H1 (cell line): ENCODE results near the gene RAET1L. TPM values are rescaled to one million over a fixed set of nuclear protein-coding genes. Genes with fewer than 3 reads are reported as not detected.

Experiments used
- CTCF ChIA-PET: fragments of 300-600 bp; sonication (Branson Sonifier 250); formaldehyde crosslinking; loops from one replicate; lab custom pipeline; 2021; ENCODE audit not compliant: partially characterized antibody; lab: Charles Lee
- POLR2A ChIA-PET: fragments of 300-600 bp; sonication (Branson Sonifier 250); formaldehyde crosslinking; loops from one replicate; lab custom pipeline; 2021; ENCODE audit warnings: inconsistent platforms; ENCODE audit not compliant: partially characterized antibody; lab: Charles Lee
- DNase-seq, 2 experiments: peaks; one replicate each; pipeline versions ENCODE4 v3.0.0 to v3.0.0-alpha.2; 2010 to 2022; ENCODE audit warnings: low spot score in 2 of 2, low read depth in 1 of 2, mixed read lengths in 1 of 2
- FAIRE-seq: peaks from 2 replicates; lab custom pipeline; 2011; peaks lifted over from hg19 to GRCh38; lab: Jason Lieb, UNC
- H2AFZ ChIP-seq: 2 replicates; pipeline ENCODE4 v1.8.1; 2012; ENCODE audit warnings: low read length, inconsistent platforms
- H2AK5ac ChIP-seq: 2 replicates; pipeline ENCODE4 v1.6.1; 2013; ENCODE audit warnings: low read depth, low read length
- H2BK120ac ChIP-seq: replicated peaks from 2 replicates; pipeline ENCODE3; 2013; ENCODE audit warnings: low read depth, low read length, inconsistent platforms
- H2BK12ac ChIP-seq: 2 replicates; pipeline ENCODE4 v1.6.1; 2013; ENCODE audit warnings: low read depth, low read length
- H2BK15ac ChIP-seq: 2 replicates; pipeline ENCODE4 v1.6.1; 2013; ENCODE audit warnings: low read length
- H2BK20ac ChIP-seq: 2 replicates; pipeline ENCODE4 v1.6.1; 2013; ENCODE audit warnings: low read length
- H2BK5ac ChIP-seq: 2 replicates; pipeline ENCODE4 v1.6.1; 2013; ENCODE audit warnings: low read depth, low read length
- H3K14ac ChIP-seq: 2 replicates; pipeline ENCODE4 v1.6.1; 2013; ENCODE audit warnings: inconsistent platforms; ENCODE audit not compliant: insufficient read length
- H3K18ac ChIP-seq: 2 replicates; pipeline ENCODE4 v1.6.1; 2013; ENCODE audit warnings: low read length; ENCODE audit errors: extremely low read depth
- H3K23ac ChIP-seq: 2 replicates; pipeline ENCODE4 v1.6.1; 2013; ENCODE audit warnings: inconsistent platforms; ENCODE audit not compliant: insufficient read length
- H3K23me2 ChIP-seq: 2 replicates; pipeline ENCODE4 v1.6.1; 2013; ENCODE audit warnings: low read depth, low read length
- H3K27ac ChIP-seq: 2 replicates; pipeline ENCODE4 v1.6.1; 2011; ENCODE audit warnings: low read depth, low read length, inconsistent platforms
- H3K27me3 ChIP-seq, 4 experiments: replicated peaks in 1 of 4; 1 replicate in 1 of 4; 2 replicates in 3 of 4; pipeline versions ENCODE4 v1.6.1 to v1.8.1; 2011 to 2013; ENCODE audit warnings: low read length in 3 of 4, mild to moderate bottlenecking in 3 of 4, inconsistent platforms in 2 of 4, mixed read lengths in 2 of 4, moderate library complexity in 1 of 4; ENCODE audit not compliant: control insufficient read depth in 3 of 4, insufficient read depth in 3 of 4; ENCODE audit errors: extremely low read depth in 1 of 4
- H3K36me3 ChIP-seq, 4 experiments: 2 replicates each; pipeline versions ENCODE4 v1.6.1 to v1.8.1; 2011 to 2013; ENCODE audit warnings: mild to moderate bottlenecking in 4 of 4, low read length in 3 of 4, moderate library complexity in 2 of 4, control low read depth in 1 of 4, inconsistent platforms in 1 of 4; ENCODE audit not compliant: insufficient read depth in 4 of 4, control insufficient read depth in 2 of 4
- H3K4ac ChIP-seq: replicated peaks from 2 replicates; pipeline ENCODE3; 2013; ENCODE audit warnings: low read length, low read depth, mixed read lengths, inconsistent platforms; ENCODE audit not compliant: insufficient read length
- H3K4me1 ChIP-seq, 4 experiments: replicated peaks in 1 of 4; 1 replicate in 1 of 4; 2 replicates in 3 of 4; pipeline versions ENCODE4 v1.6.1 to v1.8.1; 2011 to 2013; ENCODE audit warnings: low read length in 3 of 4, inconsistent platforms in 2 of 4, mixed read lengths in 1 of 4; ENCODE audit not compliant: insufficient read depth in 4 of 4, control insufficient read depth in 3 of 4
- H3K4me2 ChIP-seq, 2 experiments: 2 replicates each; pipeline versions ENCODE4 v1.6.1 to v1.8.1; 2011 to 2013; ENCODE audit warnings: low read depth in 2 of 2, low read length in 2 of 2, control low read depth in 1 of 2, inconsistent platforms in 1 of 2, mild to moderate bottlenecking in 1 of 2; ENCODE audit not compliant: insufficient read depth in 1 of 2
- H3K4me3 ChIP-seq, 4 experiments: fragments of 200-600, 300-600 bp in 1 of 4; sonication (generic), shearing (Covaris generic), sonication (Bioruptor Twin) in 1 of 4; 2 replicates each; pipeline versions ENCODE4 v1.5.1 to v1.8.1; 2011 to 2016; ENCODE audit warnings: low read length in 4 of 4, low read depth in 3 of 4, control low read depth in 2 of 4, inconsistent platforms in 2 of 4, mild to moderate bottlenecking in 2 of 4, mixed read lengths in 1 of 4, moderate library complexity in 1 of 4; ENCODE audit not compliant: insufficient read depth in 2 of 4; ENCODE audit errors: extremely low read depth in 1 of 4
- H3K56ac ChIP-seq: replicated peaks from 2 replicates; pipeline ENCODE3; 2013; ENCODE audit warnings: low read depth, mild to moderate bottlenecking, mixed read lengths, low read length, inconsistent platforms; ENCODE audit not compliant: insufficient read length
- H3K79me1 ChIP-seq: 2 replicates; pipeline ENCODE4 v1.6.1; 2013; ENCODE audit warnings: low read depth, low read length, control low read depth
- H3K79me2 ChIP-seq, 2 experiments: 2 replicates each; pipeline versions ENCODE4 v1.6.1 to v1.8.1; 2012 to 2013; ENCODE audit warnings: low read length in 2 of 2, mild to moderate bottlenecking in 2 of 2, inconsistent platforms in 1 of 2; ENCODE audit not compliant: insufficient read depth in 2 of 2, control insufficient read depth in 1 of 2
- H3K9ac ChIP-seq, 4 experiments: replicated peaks in 1 of 4; 1 replicate in 1 of 4; 2 replicates in 3 of 4; pipeline versions ENCODE4 v1.6.1 to v1.8.1; 2011 to 2013; ENCODE audit warnings: low read depth in 3 of 4, low read length in 3 of 4, control low read depth in 2 of 4, mild to moderate bottlenecking in 2 of 4, moderate library complexity in 2 of 4, inconsistent platforms in 1 of 4; ENCODE audit errors: extremely low read depth in 1 of 4
- H3K9me3 ChIP-seq, 2 experiments: 2 replicates each; pipeline versions ENCODE4 v1.6.1 to v1.8.1; 2012 to 2013; ENCODE audit warnings: mild to moderate bottlenecking in 2 of 2, moderate library complexity in 2 of 2, control low read depth in 1 of 2, inconsistent platforms in 1 of 2, low read depth in 1 of 2, low read length in 1 of 2, mixed read lengths in 1 of 2; ENCODE audit not compliant: insufficient read depth in 2 of 2
- H4K20me1 ChIP-seq, 2 experiments: replicated peaks in 1 of 2; 2 replicates each; pipeline versions ENCODE3 to v1.8.1; 2011 to 2013; ENCODE audit warnings: inconsistent platforms in 2 of 2, low read length in 2 of 2, mild to moderate bottlenecking in 1 of 2; ENCODE audit not compliant: insufficient read depth in 2 of 2, control insufficient read depth in 1 of 2
- H4K5ac ChIP-seq: 2 replicates; pipeline ENCODE4 v1.6.1; 2013; ENCODE audit warnings: low read length, low read depth, mixed read lengths, inconsistent platforms; ENCODE audit not compliant: insufficient read length
- H4K8ac ChIP-seq: 2 replicates; pipeline ENCODE4 v1.8.0; 2013; ENCODE audit warnings: mild to moderate bottlenecking, moderate library complexity, low read length, inconsistent platforms; ENCODE audit not compliant: insufficient read depth; ENCODE audit errors: extremely low read depth
- H4K91ac ChIP-seq: replicated peaks from 2 replicates; pipeline ENCODE3; 2013; ENCODE audit warnings: low read length, mixed read lengths, inconsistent platforms; ENCODE audit not compliant: insufficient read length
- ATF2 ChIP-seq: IDR thresholded peaks from 2 replicates; pipeline ENCODE4 v1.6.1; 2012; ENCODE audit warnings: low read length, inconsistent platforms
- BCL11A ChIP-seq, 2 experiments: IDR thresholded peaks; one replicate each; pipeline ENCODE4 v1.6.1; 2011; ENCODE audit warnings: low read depth in 2 of 2, low read length in 2 of 2, mild to moderate bottlenecking in 2 of 2
- HDAC2 ChIP-seq, 2 experiments: fragments of 300-600 bp in 1 of 2; sonication (generic) in 1 of 2; IDR thresholded peaks; 2 replicates each; pipeline ENCODE4 v1.6.1; 2011 to 2012; ENCODE audit warnings: low read depth in 2 of 2, low read length in 2 of 2, mild to moderate bottlenecking in 2 of 2, moderate library complexity in 2 of 2, borderline replicate concordance in 1 of 2, inconsistent platforms in 1 of 2
- KDM5A ChIP-seq: fragments of 200-600 bp; IDR thresholded peaks from 2 replicates; pipeline ENCODE4 v1.7.1; 2012; ENCODE audit warnings: mild to moderate bottlenecking, low read length, inconsistent platforms, mixed read lengths
- RBBP5 ChIP-seq: IDR thresholded peaks from 2 replicates; pipeline ENCODE4 v1.7.1; 2012; ENCODE audit warnings: low read depth, mild to moderate bottlenecking, inconsistent platforms, low read length, moderate library complexity, borderline replicate concordance
- SP2 ChIP-seq: IDR thresholded peaks from 2 replicates; pipeline ENCODE4 v1.6.1; 2012; ENCODE audit warnings: mild to moderate bottlenecking, low read length, inconsistent platforms
- SP4 ChIP-seq: IDR thresholded peaks from 2 replicates; pipeline ENCODE4 v1.6.1; 2012; ENCODE audit warnings: low read length, inconsistent platforms
- ZNF274 ChIP-seq: IDR thresholded peaks from 2 replicates; pipeline ENCODE4 v1.7.0; 2012; ENCODE audit warnings: low read length, borderline replicate concordance; ENCODE audit errors: extremely low read depth
- WGBS, 2 experiments: shearing (Covaris generic) in 1 of 2; methylation state at CpG; one replicate each; pipeline versions ENCODE4 v1.1.6 to v1.1.7; 2013 to 2015; ENCODE audit warnings: low lambda C conversion rate in 2 of 2, mixed read lengths in 2 of 2, inconsistent platforms in 1 of 2, low coverage in 1 of 2, missing lambda C conversion rate in 1 of 2; ENCODE audit not compliant: insufficient replicate concordance in 2 of 2, insufficient coverage in 1 of 2, insufficient read length in 1 of 2; ENCODE audit errors: extremely low coverage in 1 of 2, missing lambda C conversion rate in 1 of 2; 5-methylcytosine and 5-hydroxymethylcytosine counted together
- polyA plus RNA-seq, 7 experiments: library from polyadenylated mRNA; depleted of rRNA in 3 of 7; stranded (reverse) in 5 of 7; unstranded in 2 of 7; fragments of >200 nt in 5 of 7; fragments of 200-250 nt in 2 of 7; gene quantifications; 1 replicate in 5 of 7; 2 replicates in 1 of 7; 4 replicates in 1 of 7; pipeline versions ENCODE4 v1.2.1 to v1.2.3, GENCODE V29; 2011 to 2013; ENCODE audit warnings: missing spikeins in 2 of 7, mixed read lengths in 2 of 7
- total RNA-seq: library from RNA; stranded (reverse); fragmentation: NEBNext Ultra II Directional; extraction: Animal tissue kit (Norgen Biotek cat#: 25700); gene quantifications from 2 replicates; pipeline ENCODE4 v1.2.1, GENCODE V29; 2021

RAET1L gene
- total and polyA plus RNA-seq, 2 of the 8 experiments (the other 6 are each of a cell fraction or from before 2014, with no cell fraction given), result not detected

- no peak overlapping the region for H3K27ac ChIP-seq
- H3K4ac ChIP-seq, result no peak overlapping the region
- CTCF ChIA-PET, result interaction anchor here (0.6 to 4.6 kb wide), 47 partner anchors 10 to 1614 kb away, joined by 3 to 54 read pairs (median 4); no protein-coding TSS in a partner anchor
- POLR2A ChIA-PET, result no interaction called here
- no peak overlapping the region for H3K4me2 ChIP-seq
- no peak overlapping the region for H3K56ac ChIP-seq
- H3K18ac ChIP-seq, result no peak overlapping the region
- H3K9ac ChIP-seq, result no peak overlapping the region
- no peak overlapping the region for H2BK12ac ChIP-seq
- H3K4me3 ChIP-seq, result no peak overlapping the region
- FAIRE-seq (no peak), DNase-seq (no peak)
- H4K5ac ChIP-seq, result no peak overlapping the region
- no peak for TF ChIP-seq SP4
- TF ChIP-seq HDAC2 (IDR thresholded peaks at IDR 0.05; ENCODE audit: borderline replicate concordance in 1 of 2, low read depth in 2 of 2, low read length in 2 of 2), result no peak
- TF ChIP-seq BCL11A (IDR thresholded peaks at IDR 0.05; ENCODE audit: low read depth in 2 of 2, low read length in 2 of 2), result no peak
- no peak for TF ChIP-seq KDM5A
- TF ChIP-seq ZNF274, result no peak
- TF ChIP-seq ATF2, result no peak
- TF ChIP-seq RBBP5, result no peak
- no peak for TF ChIP-seq SP2
- no peak overlapping the region for H2AFZ ChIP-seq
- H4K91ac ChIP-seq, result no peak overlapping the region
- H3K4me1 ChIP-seq, result peaks cover 0 to 2% (median 0%) of the 10 kb centered on the region in 4 experiments; a peak in 2 of 7 replicates
- H3K23ac ChIP-seq, result no peak overlapping the region
- H2AK5ac ChIP-seq, result no peak overlapping the region
- H2BK5ac ChIP-seq, result no peak overlapping the region
- peaks cover 7% of the 10 kb centered on the region; the same call in 1 of the 2 replicates for H3K23me2 ChIP-seq
- no peaks in the 10 kb centered on the region for H3K9me3 ChIP-seq
- no peak overlapping the region for H2BK15ac ChIP-seq
- H2BK20ac ChIP-seq, result no peak overlapping the region
- H2BK120ac ChIP-seq, result no peak overlapping the region
- H3K27me3 ChIP-seq, result peaks cover 0 to 22% (median 13%) of the 10 kb centered on the region in 4 experiments; a peak in 5 of 7 replicates
- H3K79me1 ChIP-seq, result no peaks in the 10 kb centered on the region
- no peaks in the 10 kb centered on the region for H3K36me3 ChIP-seq
- H3K79me2 ChIP-seq, result no peaks in the 10 kb centered on the region
- H3K14ac ChIP-seq, result no peak overlapping the region
- WGBS, 2 experiments, result 90% methylated on average over 3 of the region's 3 CpGs; no CpG with 5 or more reads in 1 of the 2 experiments
- no peak overlapping the region for H4K8ac ChIP-seq
- peaks cover 0 to 4% of the 10 kb centered on the region in 2 experiments for H4K20me1 ChIP-seq
Measured at GRCh38 chr6:150070236-150070818, 45.0 kb upstream of the RAET1L start.
